ENCODE results near the gene KCNJ8.

DNA sequence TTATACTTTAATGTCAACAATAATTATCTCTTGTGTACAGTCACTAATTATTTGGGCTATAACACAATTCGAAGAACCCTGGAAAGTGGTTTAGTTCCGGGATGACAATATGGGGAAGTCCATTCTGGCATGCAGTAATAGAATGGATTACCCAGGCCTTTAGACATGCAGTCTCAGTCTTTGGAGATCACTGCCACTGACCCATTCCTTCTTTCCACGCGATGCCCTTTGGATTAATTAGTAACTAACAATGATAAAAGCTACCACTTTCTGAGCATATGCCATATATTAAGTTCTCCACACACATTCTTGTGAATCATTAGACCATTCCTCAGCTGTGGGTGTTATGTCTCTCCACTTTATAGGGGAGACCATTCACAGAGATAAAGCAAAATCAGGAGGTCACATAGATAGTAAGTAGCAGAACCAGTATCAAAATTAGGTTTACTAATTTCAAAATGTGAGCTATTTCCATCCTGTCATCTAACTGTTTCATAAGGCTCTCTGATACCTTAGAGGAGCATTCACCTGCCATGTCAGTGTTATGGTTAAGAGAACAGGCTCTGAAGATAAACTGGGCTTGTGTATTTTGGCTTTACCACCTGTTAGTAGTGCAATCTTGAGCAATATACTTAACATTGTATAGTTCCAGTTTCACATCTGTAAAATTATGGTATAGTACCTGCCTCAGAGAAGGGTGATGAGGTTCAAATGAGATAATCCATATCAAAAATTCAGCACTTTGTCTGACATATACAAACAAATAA, 27.2 kb upstream of the KCNJ8 start:
- TF ChIP-seq CTCF (IDR thresholded peaks at IDR 0.05) = no peak
- TF ChIP-seq POLR2A (IDR thresholded peaks at IDR 0.05) = no peak

All from esophagus squamous epithelium (tissue), 4 donors.